GM18858 (cell line): ENCODE data around the gene MYT1.
"Not testable (repeated sequence)": the region's sequence is repeated elsewhere in the genome, so short reads cannot be mapped to it uniquely, and the experiment has no call there.

Source experiments
- ATAC-seq: cut with Tn5 transposase; IDR thresholded peaks from one replicate; pipeline ENCODE4 v1.9.1; 2021; ENCODE audit not compliant: unreplicated experiment

MYT1 gene

GRCh38 chr20:64164123-64164836, at the start of gene MYT1:
MYT1 (plus strand) TSS chr20:64164452; CDS start chr20:64198862, 34,410 bp downstream.
- no peak for ATAC-seq

GRCh38 chr20:64115171-64115911, 48.9 kb upstream of the MYT1 start:
- ATAC-seq: no peak

- no peak for ATAC-seq
These were observed 48.2 kb upstream of the MYT1 start for GRCh38 chr20:64116016-64116415.

GRCh38 chr20:64116541-64117431, 47.5 kb upstream of the MYT1 start:
- no peak for ATAC-seq

- not testable (repeated sequence) for ATAC-seq
These were observed 46.8 kb upstream of the MYT1 start for GRCh38 chr20:64117432-64117777.

GRCh38 chr20:64119301-64119680, 45.0 kb upstream of the MYT1 start:
- no peak for ATAC-seq

- no peak for ATAC-seq
These were observed 44.4 kb upstream of the MYT1 start for GRCh38 chr20:64119681-64120341.

- ATAC-seq: no peak
These were observed 42.7 kb upstream of the MYT1 start for GRCh38 chr20:64121586-64121985.

GRCh38 chr20:64122927-64123326, 41.3 kb upstream of the MYT1 start:
- not testable (repeated sequence) for ATAC-seq

- ATAC-seq: not testable (repeated sequence)
These were observed 40.7 kb upstream of the MYT1 start for GRCh38 chr20:64123517-64123916.

- no peak for ATAC-seq
These were observed 35.0 kb upstream of the MYT1 start for GRCh38 chr20:64129146-64129782.

GRCh38 chr20:64130271-64130670, 34.0 kb upstream of the MYT1 start:
- no peak for ATAC-seq

GRCh38 chr20:64130876-64131275, 33.4 kb upstream of the MYT1 start:
- ATAC-seq: no peak

GRCh38 chr20:64131406-64131805, 32.8 kb upstream of the MYT1 start:
- no peak for ATAC-seq

- ATAC-seq: no peak
These were observed 30.3 kb upstream of the MYT1 start for GRCh38 chr20:64133951-64134407.

- ATAC-seq: not testable (repeated sequence)
These were observed 29.5 kb upstream of the MYT1 start for GRCh38 chr20:64134744-64135143.

- no peak for ATAC-seq
These were observed 28.1 kb upstream of the MYT1 start for GRCh38 chr20:64136004-64136710.

- no peak for ATAC-seq
These were observed 26.6 kb upstream of the MYT1 start for GRCh38 chr20:64137598-64138031.

- no peak for ATAC-seq
These were observed 25.9 kb upstream of the MYT1 start for GRCh38 chr20:64138276-64138815.
